GM19395 (cell line): Measurements from ENCODE around the gene TLX1.

Source experiments
- ATAC-seq: cut with Tn5 transposase; IDR thresholded peaks from one replicate; pipeline ENCODE4 v1.9.1; 2021; ENCODE audit warnings: mild to moderate bottlenecking, moderate library complexity; ENCODE audit not compliant: unreplicated experiment

The TLX1 gene

DNA sequence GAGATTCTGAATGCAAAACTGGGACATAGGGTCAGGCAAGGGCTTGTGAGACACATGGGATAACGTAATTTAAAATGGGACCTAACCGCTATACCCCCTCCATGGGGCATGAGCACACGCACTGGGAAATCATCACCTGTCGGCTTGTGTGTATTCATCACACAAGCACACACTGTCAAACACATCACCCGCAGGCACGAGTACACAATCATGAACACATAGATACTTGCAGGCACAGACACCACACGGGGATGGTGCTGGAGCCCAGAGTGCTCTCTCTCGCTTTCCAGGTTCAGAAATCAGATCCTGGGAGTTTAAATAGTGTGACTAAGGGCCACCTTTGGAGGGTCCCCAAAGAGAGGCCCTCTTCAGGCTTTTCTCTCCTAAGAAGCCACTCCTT lies 19.6 kb upstream of the TLX1 start:
- ATAC-seq = no peak

DNA sequence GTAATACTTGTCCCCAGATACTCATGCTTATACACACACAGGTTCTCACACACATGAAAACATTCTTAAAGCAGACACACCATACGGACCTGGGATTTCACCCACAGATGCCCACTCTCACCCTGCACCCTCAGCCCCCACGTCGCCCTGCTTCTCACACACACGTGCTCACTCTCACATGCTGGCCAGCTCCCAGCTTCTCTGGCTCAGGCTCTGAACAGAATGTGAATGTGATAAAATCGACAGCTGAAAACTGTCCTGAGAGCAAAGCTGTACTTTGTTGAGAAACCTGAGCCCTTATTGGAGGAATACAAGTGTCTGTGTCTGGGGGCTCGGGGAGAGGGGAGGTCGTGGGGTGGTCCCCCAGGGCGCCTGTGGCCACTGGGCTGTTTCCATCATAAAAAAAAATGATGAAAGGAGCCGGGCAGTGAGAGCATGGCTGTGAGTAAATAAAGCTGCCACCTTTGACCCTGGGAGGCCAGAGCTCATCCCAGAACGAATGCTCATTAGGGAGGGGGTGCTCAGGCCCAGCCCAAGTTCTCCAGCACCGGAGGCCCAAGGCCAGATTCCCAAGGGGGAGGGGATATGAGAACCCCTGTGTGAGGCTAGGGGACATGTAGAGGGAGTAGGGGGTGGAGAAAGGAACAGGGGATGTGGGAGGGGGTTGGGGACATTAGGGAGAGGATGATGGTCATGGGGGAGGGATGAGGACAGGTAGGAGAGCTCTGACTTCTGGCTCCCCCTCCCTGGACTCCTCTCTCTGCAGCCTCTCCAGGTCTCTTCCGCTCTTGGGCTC lies 18.1 kb upstream of the TLX1 start:
- no peak for ATAC-seq

DNA sequence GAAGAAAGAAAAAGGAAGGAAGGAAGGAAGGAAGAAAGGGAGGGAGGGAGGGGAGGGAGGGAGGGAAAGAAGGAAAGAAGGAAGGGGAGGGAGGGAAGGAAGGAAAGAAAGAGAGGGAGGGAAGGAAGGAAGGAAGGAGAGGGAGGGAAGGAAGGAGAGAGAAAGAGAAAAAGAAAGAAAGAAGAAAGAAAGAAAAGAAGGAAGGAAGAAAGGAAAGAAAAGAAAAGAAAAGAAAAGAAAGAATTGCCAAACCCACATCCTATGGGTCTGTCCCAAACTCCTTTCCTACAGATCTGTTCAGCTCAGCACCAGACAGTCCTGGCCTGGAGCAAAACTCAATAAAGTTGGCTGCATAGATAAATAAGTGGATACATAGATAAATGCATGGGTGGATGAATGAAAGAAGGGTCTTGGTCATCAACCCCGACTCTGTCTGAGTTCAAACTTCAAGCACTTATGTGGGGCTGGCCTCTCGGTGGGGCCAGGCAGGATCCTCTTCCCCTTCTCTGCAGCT lies 17.2 kb upstream of the TLX1 start:
- ATAC-seq = no peak

DNA sequence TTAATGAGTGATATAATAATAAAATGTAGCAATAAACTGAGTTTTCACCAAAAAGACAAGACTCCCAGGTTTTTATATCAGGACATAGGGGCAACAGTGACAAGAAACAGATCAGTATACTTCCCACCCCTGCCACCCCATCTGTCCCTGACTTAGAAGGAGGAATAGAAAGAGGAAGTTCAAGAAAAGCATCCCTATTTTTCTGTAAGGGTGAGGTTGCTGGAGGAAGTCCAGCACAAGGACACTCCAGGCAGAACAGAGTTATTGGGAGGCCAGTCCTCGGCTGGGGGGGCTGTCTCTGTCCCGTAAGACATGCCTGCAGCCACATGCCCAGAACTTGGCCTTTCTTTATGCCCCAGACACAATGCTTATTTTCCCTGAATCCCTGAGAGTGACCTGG lies 16.5 kb upstream of the TLX1 start:
- no peak for ATAC-seq

DNA sequence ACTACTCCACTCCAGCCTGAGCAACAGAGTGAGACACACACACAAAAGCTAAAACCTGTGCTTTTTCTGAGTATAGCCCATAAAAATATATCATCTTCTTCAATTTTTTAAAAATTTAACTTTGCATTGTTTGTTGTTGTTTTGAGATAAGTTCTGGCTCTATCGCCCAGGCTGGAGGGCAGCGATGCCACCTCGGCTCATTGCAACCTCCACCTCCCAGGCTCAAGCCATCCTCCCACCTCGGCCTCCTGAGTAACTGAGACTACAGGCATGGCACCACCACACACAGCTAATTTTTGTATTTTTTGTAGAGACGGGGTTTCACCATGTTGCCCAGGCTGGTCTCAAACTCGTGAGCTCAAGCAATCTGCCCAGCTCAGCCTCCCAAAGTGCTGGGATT lies 14.3 kb upstream of the TLX1 start:
- ATAC-seq = no peak

DNA sequence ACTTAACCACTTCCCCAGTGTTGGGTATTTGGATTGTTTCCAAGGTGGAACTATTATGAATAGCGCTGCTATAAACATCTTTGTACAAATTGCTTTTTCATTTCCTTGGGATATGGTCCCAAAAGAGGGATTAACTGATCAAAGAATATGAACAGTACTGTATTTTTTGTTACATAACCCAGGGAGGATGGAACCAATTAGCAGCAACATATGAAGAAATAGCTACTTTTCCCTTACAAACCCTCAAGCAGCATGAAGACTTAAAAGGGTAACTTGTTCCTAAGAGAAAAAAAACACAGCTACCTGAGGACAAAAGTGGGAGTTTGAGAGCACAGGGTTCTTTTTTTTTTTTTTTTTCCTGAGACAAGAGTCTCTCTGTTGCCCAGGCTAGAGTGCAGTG lies 13.1 kb upstream of the TLX1 start:
- no peak for ATAC-seq

DNA sequence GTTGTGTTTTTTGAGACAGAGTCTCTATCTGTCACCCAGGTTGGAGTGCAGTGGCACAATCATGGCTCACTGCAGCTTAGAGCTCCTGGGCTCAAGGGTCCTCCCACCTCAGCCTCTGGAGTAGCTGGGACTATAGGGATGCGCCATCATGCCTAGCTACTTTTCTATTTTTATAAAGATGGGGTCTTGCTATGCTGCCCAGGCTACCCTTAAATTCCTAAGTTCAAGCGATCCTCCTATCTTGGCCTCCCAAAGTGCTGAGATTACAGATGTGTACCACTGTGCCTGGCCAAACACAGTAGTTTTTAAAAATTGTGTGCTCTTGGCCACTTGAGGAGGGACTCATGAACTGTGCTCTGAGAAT lies 10.6 kb upstream of the TLX1 start:
- no peak for ATAC-seq

DNA sequence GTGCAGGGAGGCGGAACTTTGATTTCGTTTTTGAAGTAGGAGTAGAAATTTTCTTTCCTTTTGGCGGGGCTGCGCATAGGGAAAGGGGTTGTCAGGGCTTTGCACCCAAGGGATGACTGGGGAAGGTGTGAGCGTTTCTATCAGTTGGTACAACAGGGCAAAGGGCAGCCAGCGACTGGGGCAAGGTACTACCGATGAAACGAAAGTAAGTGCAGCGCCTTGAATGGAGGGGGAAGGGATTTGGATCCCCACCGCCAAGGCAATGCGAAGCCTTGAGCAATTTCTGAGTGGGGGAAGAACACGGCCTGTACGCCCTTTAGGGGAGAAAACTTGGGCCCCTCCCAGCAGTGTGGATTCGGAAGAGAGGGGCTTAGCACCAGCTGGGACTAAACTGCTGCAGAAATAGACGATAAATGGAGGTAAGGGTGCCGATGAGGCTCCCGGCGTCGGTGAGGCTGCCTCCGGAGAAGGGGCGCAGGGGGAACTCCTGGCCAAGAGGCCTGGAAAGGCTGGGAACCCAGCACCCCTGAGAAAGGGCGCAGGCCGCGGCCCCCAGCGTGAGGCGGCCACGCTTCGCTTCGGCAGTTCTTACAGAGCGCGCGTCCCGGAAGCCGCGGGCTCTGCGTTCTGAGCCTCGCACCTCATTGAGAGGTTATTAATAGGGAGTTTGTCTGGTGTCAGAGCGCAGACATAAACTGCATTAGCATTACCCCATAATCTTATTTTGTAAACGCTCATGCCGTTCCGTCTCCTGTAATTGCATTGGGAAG lies 10.0 kb upstream of the TLX1 start:
- no peak for ATAC-seq

DNA sequence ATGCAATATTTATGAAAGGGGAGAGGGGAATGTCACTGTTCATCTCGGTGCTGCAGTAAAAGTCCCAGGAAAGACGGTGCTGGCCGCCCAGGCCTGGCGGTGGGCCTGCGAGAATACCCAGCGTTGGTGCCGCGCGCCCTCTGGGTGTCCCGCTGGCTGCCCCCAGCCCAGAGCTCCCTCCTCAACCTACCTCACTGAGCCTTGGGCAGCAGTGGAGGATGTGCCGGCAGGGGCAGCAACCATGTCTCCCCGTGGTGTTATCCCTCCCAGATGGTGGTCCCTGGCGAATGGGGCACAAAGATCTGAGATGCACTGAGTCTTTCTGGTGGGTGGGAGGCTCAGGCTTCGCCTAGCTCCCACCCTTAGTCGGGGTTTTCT lies 9.5 kb upstream of the TLX1 start:
- no peak for ATAC-seq

DNA sequence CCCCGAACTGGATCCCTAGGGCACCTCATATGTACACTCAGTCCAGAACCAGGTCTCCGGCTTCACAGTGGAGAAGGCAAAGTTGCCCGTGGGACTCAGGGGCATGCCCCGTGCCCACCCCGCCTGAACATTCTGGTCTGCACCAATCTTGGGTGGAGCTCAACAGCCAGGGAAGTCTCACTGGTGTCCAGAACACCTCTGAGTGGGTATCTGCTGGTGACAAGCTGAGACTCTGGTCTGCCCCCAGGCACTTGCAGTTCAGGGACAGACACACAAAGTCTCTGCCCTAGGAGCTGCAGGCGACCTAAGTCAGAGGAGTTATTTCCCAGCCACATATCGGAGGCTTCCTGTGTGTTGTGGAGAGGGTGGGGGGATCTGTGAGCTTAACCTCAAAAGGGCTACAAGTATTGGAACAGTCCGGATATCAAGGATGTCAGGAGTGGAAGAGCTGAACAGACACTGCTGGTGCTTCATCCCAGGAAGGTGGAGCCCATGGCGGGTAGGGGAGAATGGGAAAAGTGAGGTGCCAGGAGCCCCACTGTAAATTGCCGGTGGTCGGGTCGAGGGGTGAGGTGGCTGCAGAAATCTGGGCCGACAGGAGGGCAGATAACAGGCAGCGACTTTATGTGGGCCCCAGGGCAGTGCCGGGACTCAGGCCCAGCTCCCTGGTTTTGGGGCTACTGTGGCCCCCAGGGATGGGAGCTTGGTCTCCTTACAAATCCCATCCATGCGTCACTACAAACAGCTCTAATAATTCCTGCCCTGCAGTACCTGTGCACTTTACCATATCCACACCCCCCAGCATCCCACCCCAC lies 8.6 kb upstream of the TLX1 start:
- ATAC-seq = no peak

DNA sequence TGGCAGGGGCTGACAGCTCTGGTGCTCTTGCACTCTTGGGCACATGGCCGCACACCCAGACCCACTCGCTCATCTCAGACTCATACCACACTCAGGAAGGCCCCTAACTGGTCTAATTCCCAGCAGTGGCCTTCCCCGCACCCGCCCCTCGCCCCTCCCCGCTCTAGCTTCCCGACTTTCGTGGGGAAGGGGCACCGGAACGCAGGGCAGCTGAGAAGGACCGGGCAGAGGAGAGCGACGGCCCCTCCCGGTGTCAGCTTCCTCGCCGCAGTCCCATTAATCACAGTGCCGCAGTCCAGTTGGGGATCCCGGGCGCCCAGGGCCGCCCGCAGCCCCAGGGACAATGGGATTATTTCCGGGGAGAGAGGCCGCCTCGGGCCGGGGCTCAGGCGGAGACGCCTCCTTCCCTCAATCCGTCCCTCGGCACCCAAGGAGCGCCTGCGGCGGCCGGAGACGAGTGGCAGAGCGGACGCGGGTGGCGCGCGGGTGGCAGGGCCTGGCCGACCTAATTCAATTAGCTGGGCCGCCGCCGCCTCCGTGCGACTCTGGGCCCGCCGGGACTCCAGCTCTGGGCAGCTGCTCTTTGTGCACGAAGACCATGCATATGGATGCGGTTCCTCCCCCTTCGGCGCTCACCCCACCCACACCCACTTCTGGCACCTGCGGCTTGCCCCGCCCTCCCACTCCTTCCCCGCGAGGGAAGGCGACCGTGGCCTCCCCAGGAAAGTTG lies 7.8 kb upstream of the TLX1 start:
- ATAC-seq = no peak

DNA sequence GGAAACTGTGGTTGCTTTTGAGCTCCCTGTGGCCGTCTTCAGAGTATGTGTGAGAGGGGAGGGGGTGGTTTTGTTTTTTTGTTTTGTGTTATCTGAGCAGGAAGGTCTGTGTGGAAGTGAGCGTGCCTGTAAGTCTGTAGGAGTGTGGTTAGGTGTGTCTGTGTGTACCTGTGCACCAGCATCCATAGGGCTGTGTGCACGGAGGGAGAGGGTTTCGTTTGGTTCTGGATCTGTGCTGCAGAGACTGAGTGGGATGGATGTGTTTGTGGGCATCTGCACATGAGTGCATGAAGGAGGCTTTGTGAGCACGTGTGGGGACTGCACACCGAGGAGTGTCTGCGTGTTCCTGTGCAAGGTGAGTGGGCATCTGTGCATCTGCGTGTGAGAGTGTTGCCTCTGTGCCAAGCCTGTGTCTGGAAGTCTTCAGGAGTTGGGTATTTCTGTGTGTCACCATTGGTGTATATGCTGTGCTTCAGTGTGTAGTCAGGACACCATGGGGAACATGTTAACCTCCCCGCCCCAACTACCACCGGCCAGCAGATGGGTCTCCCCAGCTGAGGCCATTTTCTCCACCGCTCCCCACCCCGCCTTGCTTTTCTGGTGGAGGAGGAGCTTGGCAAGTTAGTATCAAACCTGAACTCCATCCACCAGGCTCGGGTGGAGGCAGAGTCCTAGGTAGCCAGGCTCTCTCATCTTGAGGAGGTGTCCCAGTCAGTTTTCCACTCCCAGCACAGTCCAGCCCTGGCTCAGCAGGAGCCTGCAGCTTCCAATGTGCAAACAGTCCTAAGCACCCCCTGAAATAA lies 7.1 kb upstream of the TLX1 start:
- ATAC-seq = no peak

DNA sequence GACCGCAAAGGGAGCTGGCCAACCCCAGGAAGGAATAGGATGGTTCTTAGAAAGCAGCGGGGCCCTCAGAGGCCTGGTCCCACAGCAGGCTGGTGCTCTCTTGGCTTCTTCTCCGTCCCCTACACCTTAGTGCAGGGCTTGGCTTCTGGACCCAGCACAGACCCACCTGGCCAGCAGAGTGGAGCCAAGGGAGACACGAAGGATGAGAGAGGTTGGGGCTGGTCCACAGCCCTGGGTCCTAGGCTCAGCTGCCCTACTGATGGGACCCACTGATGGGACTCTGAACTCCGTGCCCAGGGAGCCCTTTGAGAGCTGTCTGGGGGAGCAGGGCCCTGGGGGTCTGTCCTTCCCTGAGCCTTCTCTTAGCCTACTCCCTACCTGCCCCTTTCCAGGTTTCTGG lies 6.2 kb upstream of the TLX1 start:
- ATAC-seq = no peak

DNA sequence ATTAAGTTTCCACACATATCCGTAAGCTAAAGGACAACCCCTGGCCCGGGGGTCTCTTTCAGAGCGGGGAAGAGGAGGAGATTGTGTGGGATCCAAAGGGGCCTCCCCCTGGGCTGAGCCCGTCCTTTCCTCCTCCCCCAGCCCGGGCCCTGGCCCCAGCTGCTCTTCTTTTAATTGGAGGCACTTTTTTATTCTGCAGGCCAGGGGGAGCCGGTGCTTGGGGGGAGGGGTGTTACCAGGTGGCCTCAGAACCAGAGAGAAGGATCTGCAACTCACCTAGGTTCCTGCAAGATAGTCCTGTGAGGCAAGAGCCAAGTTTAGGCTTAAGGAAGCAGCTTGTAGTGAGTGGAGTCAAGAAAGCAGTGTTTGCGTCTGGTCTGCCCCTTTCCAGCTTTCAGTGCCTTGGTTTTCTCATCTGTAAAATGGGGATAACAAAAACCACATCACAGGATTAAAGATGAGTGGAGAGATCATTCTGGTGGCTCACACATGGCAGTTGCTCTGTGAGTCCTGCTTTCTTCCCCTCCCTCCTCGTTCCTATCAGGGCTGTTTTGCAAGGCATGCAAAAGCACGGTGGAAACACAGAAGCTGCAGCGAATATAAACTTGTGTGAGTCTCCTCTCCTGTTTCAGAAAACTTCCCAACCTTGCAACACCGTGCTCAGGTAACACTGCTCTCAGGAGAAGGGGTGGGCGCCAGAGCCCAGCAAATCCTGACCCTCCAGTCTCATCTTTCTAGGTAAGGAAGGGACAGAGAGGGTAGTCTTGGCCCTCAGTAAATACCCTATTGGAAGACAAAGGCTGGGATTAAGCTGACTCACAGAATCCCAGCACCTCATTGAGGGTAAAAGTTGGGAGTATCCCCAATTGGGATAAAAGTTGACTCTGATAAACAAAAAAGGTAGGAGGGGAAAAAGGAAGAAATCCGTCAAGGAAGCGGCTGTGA lies 4.1 kb upstream of the TLX1 start:
- no peak for ATAC-seq

DNA sequence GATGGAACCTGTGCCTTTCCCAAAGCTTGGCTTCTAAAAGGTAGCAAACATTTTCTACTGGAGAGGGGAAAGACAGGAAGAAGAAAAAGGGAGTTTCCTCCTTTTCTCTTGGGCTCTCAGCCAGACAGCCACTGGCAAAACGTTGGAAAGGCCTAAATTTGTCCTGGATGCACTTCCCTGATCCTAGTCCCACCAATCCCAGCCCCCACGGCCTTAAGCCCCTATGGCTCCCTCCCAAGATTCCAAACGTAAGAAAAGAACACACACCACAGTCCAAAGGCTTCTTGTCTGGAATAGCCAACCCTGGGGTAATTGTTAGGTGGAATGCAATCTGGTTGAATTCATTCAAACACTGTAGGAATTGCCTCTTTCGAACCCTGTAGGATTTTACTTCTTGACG lies 959 bp upstream of the TLX1 start:
- no peak for ATAC-seq

DNA sequence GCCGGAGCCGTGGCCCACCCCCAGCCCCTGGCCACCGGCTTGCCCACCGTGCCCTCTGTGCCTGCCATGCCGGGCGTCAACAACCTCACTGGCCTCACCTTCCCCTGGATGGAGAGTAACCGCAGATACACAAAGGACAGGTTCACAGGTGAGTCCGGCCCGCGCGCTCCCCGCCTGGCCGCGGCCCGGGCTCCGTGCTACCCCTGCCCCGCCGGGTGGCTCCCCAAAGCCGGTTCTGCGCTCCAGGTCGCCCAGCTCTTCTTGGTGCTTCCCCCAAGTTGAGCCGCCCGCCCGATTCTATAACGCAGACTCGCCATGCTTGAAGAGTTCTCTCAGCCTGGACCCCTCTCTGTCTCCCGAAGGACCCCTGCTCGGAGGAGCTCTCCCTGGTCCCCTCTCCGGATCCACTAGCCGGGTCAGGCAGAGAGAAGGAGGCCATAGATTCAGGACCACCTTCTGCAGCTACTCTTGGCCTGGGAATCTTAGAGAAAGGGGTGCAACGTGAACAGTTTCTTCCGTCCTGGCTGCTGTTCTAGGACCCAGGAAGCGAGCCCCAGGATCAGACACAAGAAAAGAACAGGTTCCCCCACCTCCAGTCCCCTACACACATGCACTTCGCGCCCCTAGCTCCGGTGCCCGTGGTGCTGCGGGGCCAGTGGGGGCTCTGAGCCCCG lies 999 bp downstream of the TLX1 start:
- ATAC-seq = no peak

DNA sequence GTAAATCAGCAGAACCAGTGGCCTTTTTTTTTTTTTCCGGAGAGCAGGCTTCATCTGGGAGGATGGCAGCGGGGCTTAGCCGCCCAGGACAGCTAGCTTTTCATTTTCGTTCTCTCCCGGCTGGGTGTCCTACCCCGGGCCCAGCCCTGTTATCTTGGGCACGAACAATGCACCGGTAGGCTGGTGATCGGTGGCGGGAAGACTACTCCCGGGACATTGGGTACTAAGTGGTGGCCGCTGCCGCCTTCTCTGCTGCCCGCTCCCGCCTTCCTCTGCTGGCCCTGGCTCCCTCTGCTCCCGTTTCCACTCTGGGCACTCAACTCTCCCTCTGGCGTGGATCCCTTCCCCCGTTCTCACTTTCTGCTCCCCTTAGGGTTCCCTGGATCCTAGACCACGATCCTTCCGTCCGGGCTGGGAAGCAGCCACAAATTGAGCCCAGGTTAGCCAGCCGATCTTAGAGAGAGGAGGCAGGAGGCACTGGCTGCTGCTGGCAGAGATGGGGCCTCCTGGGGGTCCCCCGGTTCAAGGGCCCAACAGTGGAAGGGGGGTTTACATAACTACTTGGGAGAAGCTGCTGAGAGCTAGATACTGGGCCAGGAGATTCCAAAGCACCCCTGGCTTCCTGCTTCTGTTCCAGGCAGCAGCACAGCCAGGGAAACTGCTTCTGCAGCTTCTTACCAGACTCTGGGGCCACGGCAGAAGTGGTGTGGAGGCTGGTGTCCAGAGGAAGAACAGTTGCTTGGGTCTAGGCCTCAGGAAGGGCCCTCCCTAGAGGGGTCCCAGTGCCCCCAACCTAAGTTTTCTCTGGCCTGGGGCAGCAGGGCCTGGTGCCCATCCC lies 1.8 kb downstream of the TLX1 start:
- no peak for ATAC-seq
